HG03064 (cell line): Measurements from ENCODE around the gene MT1B.
"Not testable (repeated sequence)": the region's sequence is repeated elsewhere in the genome, so short reads cannot be mapped to it uniquely, and the experiment has no call there.

Experiments
- ATAC-seq: cut with Tn5 transposase; IDR thresholded peaks from one replicate; pipeline ENCODE4 v1.9.1; 2021; ENCODE audit warnings: low read depth; ENCODE audit not compliant: unreplicated experiment

The MT1B gene

GRCh38 chr16:56618138-56618537, 33.5 kb upstream of the MT1B start:
- no peak for ATAC-seq

GRCh38 chr16:56620339-56620897, 31.3 kb upstream of the MT1B start:
- no peak for ATAC-seq

GRCh38 chr16:56621665-56622445, 29.8 kb upstream of the MT1B start:
- ATAC-seq, result not testable (repeated sequence)

GRCh38 chr16:56623184-56623583, 28.5 kb upstream of the MT1B start:
- not testable (repeated sequence) for ATAC-seq

GRCh38 chr16:56623637-56624036, 28.0 kb upstream of the MT1B start:
- ATAC-seq, result no peak

GRCh38 chr16:56625140-56625942, 26.3 kb upstream of the MT1B start, which contains the start of gene MT1E:
MT1E (plus strand) TSS chr16:56625781; CDS start chr16:56625852, 71 bp downstream.
- ATAC-seq, result peak; percentile 51

GRCh38 chr16:56625943-56626654, 25.6 kb upstream of the MT1B start:
- ATAC-seq, result no peak

GRCh38 chr16:56626685-56627084, 25.0 kb upstream of the MT1B start:
- ATAC-seq, result no peak

GRCh38 chr16:56628486-56629350, 23.0 kb upstream of the MT1B start:
- no peak for ATAC-seq

- ATAC-seq, result no peak
Measured at GRCh38 chr16:56629531-56629930, 22.2 kb upstream of the MT1B start.

- ATAC-seq, result no peak
Measured at GRCh38 chr16:56630134-56630533, 21.6 kb upstream of the MT1B start.

- no peak for ATAC-seq
Measured at GRCh38 chr16:56631197-56631596, 20.5 kb upstream of the MT1B start.

- ATAC-seq, result no peak
Measured at GRCh38 chr16:56631832-56632155, 19.9 kb upstream of the MT1B start.

- ATAC-seq, result no peak
Measured at GRCh38 chr16:56632156-56632847, 19.4 kb upstream of the MT1B start, which contains the start of gene MT1M. MT1M (plus strand) TSS chr16:56632659; CDS start chr16:56632732, 73 bp downstream.

- ATAC-seq, result no peak
Measured at GRCh38 chr16:56632848-56633365, 18.8 kb upstream of the MT1B start.

GRCh38 chr16:56633535-56633934, 18.2 kb upstream of the MT1B start:
- no peak for ATAC-seq

GRCh38 chr16:56634715-56635440, 16.8 kb upstream of the MT1B start:
- no peak for ATAC-seq

- no peak for ATAC-seq
Measured at GRCh38 chr16:56635441-56635967, 16.2 kb upstream of the MT1B start.
